ENCODE data around the gene TNC. TPM values are rescaled to one million over a fixed set of nuclear protein-coding genes. Genes with fewer than 3 reads are reported as not detected.

The TNC gene
- polyA plus RNA-seq, 2 donors, result 5.3 to 16.3 TPM

- H3K27ac ChIP-seq (ENCODE audit: low read depth in 2 of 2, low read length in 1 of 2), result no peak overlapping the region
- no peaks in the 10 kb centered on the region for H3K9me3 ChIP-seq (ENCODE audit: control insufficient read depth in 2 of 2, insufficient read depth in 1 of 2, low read depth in 1 of 2, low read length in 1 of 2)
- peaks cover 0 to 4% of the 10 kb centered on the region in 2 donors for H3K27me3 ChIP-seq (ENCODE audit: control insufficient read depth in 1 of 2, insufficient read depth in 2 of 2, low read length in 2 of 2)
- WGBS, 2 donors, result 59 to 72% methylated on average over 4 of the region's 4 CpGs
- H3K36me3 ChIP-seq (ENCODE audit: control insufficient read depth in 2 of 2, insufficient read depth in 2 of 2, low read length in 1 of 2), result no peaks in the 10 kb centered on the region
- no peak overlapping the region for H3K4me3 ChIP-seq (ENCODE audit: low read depth in 1 of 2, low read length in 2 of 2)
- no peaks in the 10 kb centered on the region for H3K4me1 ChIP-seq (ENCODE audit: control insufficient read depth in 2 of 2, insufficient read depth in 2 of 2, low read length in 1 of 2)
Measured at GRCh38 chr9:114981063-114981462, 136.9 kb downstream of the TNC start.

DNA sequence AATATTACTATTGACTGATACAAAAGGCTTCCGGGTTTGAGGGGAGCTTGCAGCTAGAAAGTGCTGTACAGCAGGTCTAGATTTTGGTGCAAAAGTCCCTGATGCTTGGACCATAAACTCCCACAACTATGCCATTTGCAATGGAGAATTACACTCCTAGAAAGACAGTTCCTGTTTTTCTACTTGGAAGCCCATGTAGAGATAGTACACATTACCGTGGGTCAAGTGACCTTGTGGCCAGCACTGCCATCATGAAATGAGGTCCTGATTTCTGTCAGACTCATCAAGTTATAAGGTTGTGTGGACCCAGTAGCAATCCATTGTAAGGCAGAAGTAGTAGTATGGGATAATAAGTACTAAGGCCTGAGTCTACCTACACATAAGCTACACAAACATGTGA lies 144.7 kb downstream of the TNC start:
- no peaks in the 10 kb centered on the region for H3K4me1 ChIP-seq (ENCODE audit: control insufficient read depth in 2 of 2, insufficient read depth in 2 of 2, low read length in 1 of 2)
- no peaks in the 10 kb centered on the region for H3K27me3 ChIP-seq (ENCODE audit: control insufficient read depth in 1 of 2, insufficient read depth in 2 of 2, low read length in 2 of 2)
- 81 to 86% methylated on average over 2 of the region's 2 CpGs for WGBS, 2 donors
- H3K4me3 ChIP-seq (ENCODE audit: low read depth in 1 of 2, low read length in 2 of 2), result no peak overlapping the region
- H3K36me3 ChIP-seq (ENCODE audit: control insufficient read depth in 2 of 2, insufficient read depth in 2 of 2, low read length in 1 of 2), result no peaks in the 10 kb centered on the region
- H3K27ac ChIP-seq (ENCODE audit: low read depth in 2 of 2, low read length in 1 of 2), result no peak overlapping the region
- H3K9me3 ChIP-seq (ENCODE audit: control insufficient read depth in 2 of 2, insufficient read depth in 1 of 2, low read depth in 1 of 2, low read length in 1 of 2), result no peaks in the 10 kb centered on the region

DNA sequence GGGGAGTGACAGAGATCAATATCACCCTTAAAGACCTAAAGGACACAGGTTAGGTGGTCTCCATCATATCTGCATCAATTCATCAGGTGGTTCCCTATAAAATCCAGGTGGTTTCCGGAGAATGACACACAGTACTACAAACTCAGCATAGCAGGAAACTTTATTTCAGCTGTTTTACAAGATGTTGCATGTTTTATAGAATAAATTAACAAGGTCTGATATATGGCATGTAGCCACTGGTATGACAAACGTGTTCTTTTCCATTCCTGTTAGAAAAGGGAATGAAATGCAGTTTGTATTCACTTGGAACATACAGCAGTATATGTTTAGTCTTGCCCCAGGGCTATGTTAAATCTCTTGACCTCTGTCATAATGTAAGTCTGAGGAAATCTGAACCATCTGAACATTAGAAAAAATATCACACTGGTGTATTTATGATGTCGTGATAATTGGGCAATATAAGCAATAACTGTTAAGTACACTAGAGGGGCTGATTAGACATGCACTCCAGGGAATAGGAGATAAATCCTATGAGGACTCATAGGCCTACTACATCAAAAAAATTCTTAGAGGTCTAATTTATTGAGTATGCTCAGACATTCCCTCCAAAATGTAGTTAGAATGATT lies 145.3 kb downstream of the TNC start:
- H3K27ac ChIP-seq (ENCODE audit: low read depth in 2 of 2, low read length in 1 of 2), result no peak overlapping the region
- H3K27me3 ChIP-seq (ENCODE audit: control insufficient read depth in 1 of 2, insufficient read depth in 2 of 2, low read length in 2 of 2), result no peaks in the 10 kb centered on the region
- no peaks in the 10 kb centered on the region for H3K36me3 ChIP-seq (ENCODE audit: control insufficient read depth in 2 of 2, insufficient read depth in 2 of 2, low read length in 1 of 2)
- 47 to 59% methylated on average over 3 of the region's 3 CpGs for WGBS, 2 donors
- no peaks in the 10 kb centered on the region for H3K9me3 ChIP-seq (ENCODE audit: control insufficient read depth in 2 of 2, insufficient read depth in 1 of 2, low read depth in 1 of 2, low read length in 1 of 2)
- H3K4me1 ChIP-seq (ENCODE audit: control insufficient read depth in 2 of 2, insufficient read depth in 2 of 2, low read length in 1 of 2), result no peaks in the 10 kb centered on the region
- no peak overlapping the region for H3K4me3 ChIP-seq (ENCODE audit: low read depth in 1 of 2, low read length in 2 of 2)

Other genes with a start within 250 kb of the TNC start
- under 1 TPM; 0.18 to 0.47 TPM for gene TNFSF8, start 187.6 kb downstream of the TNC start, polyA plus RNA-seq

Data from esophagus (tissue), 2 donors.